ENCODE measurements around the gene TSPAN1.
A peak's percentile ranks its signal among the peaks of the same experiment; 100 is the strongest.

TSPAN1 gene

DNA sequence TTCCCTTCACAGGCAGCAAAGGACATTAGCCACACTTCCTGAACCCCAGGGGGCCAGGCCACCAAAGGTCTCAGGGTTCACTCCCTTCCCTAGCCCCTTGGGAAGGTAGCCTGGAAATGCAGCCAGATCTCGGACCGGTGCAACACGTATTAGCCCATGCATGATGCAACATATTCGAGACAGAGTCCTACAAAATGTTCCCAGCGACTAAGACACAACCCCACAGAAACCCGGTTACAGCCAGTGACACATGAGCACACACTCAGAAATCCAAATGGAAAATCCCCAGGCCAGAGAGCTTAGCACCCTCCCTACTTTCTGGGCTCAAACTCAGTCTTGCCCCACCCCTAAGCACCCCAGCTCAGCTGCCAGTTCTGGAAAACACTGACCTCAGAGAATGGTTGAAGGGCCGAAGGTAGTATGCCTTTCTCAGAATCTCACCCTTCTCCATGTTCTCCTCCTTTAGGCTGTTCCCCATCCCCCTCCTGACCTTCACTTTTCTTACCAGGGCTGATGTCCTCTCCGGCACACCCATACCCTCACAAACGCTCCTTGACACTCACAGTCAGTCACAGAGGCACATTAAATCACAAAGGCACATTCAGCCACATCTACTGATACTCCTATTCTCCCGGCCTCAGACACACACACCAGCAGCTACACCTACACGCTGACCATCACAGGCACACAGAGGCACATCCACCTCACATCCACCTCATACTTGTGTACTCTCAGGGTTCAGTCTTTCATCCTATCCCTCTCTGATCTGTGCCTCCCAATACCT lies at the start of gene TSPAN1:
Gene TSPAN1, plus strand, starts transcription at position 640 of the 784 bp plus-strand sequence. CDS start 6,021 bp downstream, outside the sequence.
- no peak for DNase-seq

DNA sequence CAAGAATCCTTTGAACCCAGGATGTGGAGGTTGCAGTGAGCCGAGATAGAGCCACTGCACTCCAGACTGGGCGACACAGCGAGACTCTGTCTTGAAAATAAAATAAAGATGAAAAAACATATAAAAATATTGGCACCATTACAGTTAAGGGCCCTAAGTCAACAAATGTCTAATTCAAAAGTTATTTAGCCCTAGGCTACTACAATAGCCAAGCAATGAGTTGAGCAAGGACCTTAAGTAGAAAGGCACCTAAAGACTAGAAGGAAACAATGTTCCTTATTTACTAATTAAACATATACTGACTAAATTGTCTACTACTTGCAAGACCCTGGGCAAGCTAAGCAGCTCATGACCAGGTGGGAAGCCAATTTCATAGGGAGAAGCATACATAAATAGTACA lies 46.5 kb upstream of the TSPAN1 start:
- no peak for DNase-seq

DNA sequence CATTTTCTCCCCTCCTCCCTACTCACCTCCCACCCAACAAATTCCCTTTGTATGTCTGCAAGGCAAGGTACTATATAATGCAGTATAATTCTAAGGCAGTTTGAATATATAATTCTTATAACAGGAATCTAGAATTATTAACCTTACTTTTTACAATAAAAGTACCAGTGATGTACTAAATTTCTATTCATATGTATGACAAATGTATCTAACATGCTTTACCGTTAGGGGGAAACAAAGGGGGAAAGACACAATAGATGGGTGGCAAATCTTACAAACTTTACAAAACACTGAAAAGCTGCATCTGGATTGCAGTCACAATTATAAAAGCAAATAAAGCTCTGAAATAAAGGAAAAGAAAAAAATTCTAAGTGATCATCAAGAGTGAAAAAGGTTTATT lies 44.8 kb upstream of the TSPAN1 start:
- DNase-seq: no peak

GRCh38 chr1:46130606-46131005 lies 44.3 kb upstream of the TSPAN1 start:
- DNase-seq: no peak

- DNase-seq: no peak
Observed at GRCh38 chr1:46131093-46131492, 43.8 kb upstream of the TSPAN1 start.

- DNase-seq: peak; percentile 74
Observed at GRCh38 chr1:46131712-46132528, 43.0 kb upstream of the TSPAN1 start.

- peak; percentile 100 for DNase-seq
Observed at GRCh38 chr1:46132529-46133180, 42.2 kb upstream of the TSPAN1 start, which contains the start of gene PIK3R3. TSS of gene PIK3R3 (minus strand) at chr1:46132629. CDS start at chr1:46131952, 677 bp downstream.

DNA sequence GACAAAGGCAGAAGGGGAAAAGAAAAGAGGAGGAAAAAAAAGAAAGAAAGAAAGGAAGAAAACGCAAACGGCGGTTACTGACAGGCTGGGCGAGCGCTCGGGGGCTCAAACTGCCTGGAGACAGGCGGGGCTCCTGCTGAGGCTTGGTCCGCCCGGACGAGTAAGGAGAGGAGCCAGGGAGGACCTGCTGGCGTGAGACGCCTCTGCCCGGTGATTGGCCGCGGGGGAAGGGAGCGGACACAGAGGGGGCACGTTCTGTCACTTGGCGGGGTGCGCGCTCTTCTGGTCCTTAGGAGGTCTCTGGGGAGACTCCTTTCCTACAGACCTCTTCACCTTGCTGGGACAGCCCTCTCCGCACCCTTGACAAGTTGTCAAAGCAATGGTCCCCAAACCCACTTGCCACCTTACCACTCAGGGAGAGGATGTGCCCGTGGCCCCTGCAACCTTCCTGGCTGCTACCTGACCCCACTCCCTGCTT lies 41.7 kb upstream of the TSPAN1 start:
- DNase-seq: peak; percentile 94

GRCh38 chr1:46133781-46134350 lies 41.0 kb upstream of the TSPAN1 start:
- peak; percentile 48 for DNase-seq

GRCh38 chr1:46134660-46135331 lies 40.1 kb upstream of the TSPAN1 start:
- DNase-seq: peak; percentile 84

- DNase-seq: no peak
Observed at GRCh38 chr1:46136711-46137110, 38.2 kb upstream of the TSPAN1 start.

DNA sequence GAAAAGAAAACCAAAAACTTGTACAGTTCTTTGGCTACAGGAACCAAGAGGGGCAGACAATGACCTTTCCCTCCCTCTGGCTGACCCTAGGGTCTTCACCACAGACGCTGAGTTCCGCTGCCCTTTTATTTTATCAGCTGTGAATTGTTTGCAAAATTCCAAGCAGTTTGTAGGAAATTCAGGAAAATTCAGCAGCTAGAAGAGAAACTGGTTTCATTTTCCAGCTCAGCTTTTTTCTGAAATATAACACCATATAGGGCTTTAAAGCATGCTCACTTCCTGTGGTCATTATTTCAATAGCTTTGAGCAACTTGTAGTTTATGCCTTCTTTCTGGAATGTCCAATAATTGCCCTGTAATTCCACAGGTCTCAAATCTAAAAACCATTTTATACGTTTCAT lies 37.0 kb upstream of the TSPAN1 start:
- DNase-seq: no peak

DNA sequence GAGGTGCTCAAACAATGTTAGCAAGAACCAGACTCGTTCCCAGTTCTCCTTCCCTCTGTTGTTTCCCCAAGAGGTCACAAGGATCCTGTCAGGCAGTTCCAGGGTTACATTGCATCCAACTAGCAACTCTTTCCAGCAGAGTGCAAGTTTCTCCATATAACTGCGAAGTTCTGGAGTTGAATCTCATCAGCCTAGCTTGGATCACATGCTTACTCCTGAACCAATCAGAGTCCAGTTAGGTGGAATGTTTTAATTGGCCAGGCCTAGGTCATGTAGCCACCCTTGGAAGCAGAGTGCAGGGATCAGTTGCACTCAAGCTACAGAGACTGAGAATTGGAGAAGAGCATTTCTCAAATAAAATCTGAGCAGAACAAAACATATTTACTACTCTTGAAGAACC lies 26.6 kb upstream of the TSPAN1 start:
- DNase-seq: no peak

DNA sequence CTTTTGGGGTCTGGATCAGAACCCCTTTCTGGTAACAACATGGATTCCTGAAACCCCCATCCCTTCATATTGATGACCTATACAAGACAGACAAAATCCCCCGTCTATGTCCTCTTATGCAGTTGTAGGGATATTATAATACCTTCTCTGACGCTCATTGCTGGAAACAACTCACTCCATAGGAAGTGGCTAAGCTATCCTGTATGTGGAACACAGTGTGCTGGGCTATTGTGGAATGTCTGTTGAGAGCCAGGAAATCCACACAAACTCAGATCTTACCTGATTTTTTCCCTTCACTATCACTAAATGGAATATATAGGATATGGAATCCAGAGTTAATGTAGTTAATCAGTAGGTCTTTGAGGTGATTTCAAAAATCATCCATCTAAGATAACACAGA lies 24.8 kb upstream of the TSPAN1 start:
- DNase-seq: no peak

GRCh38 chr1:46152016-46152415 lies 22.9 kb upstream of the TSPAN1 start:
- DNase-seq: no peak

GRCh38 chr1:46153228-46153627 lies 21.7 kb upstream of the TSPAN1 start:
- no peak for DNase-seq

- no peak for DNase-seq
Observed at GRCh38 chr1:46153732-46154131, 21.2 kb upstream of the TSPAN1 start.

DNA sequence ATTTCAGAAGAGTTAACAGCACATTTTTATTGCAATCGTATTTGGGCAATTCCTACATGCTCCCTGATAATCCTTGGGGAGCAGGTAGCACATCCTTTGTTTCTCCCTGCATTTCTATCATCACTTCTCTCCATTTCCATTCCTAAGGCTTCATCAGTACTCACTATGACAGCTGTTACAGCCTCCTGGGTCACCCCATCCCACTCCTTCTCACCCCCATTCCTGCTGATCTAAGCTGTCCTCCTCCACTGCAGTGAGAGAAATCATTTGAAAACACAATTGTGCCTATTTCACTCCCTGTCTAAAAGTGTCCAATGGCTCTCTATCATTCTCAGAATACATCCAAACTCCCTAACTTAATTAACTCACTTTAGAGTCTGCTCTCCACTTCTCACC lies 17.0 kb upstream of the TSPAN1 start:
- no peak for DNase-seq

DNA sequence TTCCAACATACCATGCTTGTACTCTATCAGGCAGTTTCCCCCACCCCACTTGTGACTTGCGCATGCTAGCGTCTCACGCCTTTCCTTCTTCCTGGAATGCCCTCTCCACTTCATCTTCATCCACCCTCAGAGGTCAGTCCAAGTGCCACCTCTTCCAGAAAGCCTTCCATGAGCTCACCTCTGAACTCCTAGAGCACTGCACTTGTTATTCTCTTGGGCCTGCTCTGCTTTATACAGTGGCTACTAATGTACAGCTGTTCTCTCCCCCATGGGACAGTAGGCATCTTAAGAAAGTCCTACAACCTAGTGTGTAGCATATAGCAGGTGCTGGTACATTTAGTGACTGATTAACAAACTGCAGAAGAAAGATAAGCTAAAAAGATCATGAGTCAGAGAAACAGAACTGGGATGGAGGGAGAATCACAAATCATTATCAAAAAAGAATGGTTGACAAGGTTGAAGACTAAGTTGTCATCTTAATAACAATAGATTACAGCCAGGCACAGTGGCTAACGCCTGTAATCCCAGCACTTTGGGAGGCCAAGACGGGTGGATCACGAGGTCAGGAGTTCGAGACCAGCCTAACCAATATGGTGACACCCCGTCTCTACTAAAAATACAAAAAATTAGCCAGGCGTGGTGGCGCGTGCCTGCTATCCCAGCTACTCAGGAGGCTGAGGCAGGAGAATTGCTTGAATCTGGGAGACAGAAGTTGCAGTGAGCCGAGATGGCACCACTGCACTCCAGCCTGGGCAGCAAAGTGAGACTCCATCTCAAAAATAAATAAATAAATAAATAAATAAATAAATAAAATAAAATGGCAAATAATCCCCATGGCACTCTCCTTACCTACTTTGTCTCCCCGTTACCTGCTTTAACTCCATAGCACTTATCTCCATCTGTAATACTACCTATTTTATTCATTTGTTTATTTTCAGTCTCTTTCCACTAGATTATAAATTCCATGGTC lies 16.3 kb upstream of the TSPAN1 start:
- DNase-seq: no peak

DNA sequence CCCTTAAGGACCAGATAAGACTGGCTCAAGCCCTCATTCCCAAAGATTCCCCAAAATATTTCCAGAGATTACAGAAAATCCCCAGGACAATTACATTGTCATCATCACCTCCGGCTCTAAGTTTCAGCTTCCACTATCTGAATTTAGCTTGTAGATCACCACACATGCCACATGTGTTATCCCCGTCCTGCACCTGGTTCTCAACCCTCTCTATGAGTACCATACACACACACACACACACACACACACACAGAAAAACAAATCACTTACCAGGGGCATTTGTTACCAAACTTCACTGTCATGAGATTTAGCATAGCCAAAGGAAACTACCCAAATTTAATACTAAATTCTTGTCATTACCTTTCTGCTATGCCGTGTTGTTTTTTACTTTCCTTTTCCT lies 15.4 kb upstream of the TSPAN1 start:
- no peak for DNase-seq

- no peak for DNase-seq
Observed at GRCh38 chr1:46160212-46160611, 14.7 kb upstream of the TSPAN1 start.
